Measurements from ENCODE around the gene TEKT1. TPM values are rescaled to one million over a fixed set of nuclear protein-coding genes. Genes with fewer than 3 reads are reported as not detected.

Gene TEKT1
- total RNA-seq, 1 donor from 2014 or later, result not detected

DNA sequence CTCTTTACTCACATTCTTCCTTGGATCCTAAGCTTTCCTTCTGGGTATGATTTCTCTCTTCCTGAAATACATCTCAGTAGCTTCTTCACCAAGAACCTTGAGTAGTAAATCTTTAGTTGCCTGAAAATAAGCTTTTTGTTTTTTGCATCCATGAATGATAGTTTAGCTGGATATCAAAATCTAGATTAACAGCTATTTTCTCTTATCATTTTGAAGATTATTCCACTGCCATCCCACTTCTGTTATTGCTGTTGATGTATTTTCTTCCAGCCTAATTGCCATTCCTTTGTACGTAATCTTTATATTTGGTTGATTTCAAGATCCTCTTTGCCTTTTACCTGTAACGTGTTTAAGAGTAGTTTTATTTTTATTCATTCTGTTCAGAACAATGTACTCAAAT, 63.1 kb downstream of the TEKT1 start:
- no peaks in the 10 kb centered on the region for H3K4me1 ChIP-seq
- H3K36me3 ChIP-seq, result peaks cover 99% of the 10 kb centered on the region
- no peak for DNase-seq
- peaks cover 8% of the 10 kb centered on the region for H3K9me3 ChIP-seq
- H3K27ac ChIP-seq, result no peak overlapping the region
- no peak for ATAC-seq
- no peaks in the 10 kb centered on the region for H3K27me3 ChIP-seq
- TF ChIP-seq, protein P1, sequence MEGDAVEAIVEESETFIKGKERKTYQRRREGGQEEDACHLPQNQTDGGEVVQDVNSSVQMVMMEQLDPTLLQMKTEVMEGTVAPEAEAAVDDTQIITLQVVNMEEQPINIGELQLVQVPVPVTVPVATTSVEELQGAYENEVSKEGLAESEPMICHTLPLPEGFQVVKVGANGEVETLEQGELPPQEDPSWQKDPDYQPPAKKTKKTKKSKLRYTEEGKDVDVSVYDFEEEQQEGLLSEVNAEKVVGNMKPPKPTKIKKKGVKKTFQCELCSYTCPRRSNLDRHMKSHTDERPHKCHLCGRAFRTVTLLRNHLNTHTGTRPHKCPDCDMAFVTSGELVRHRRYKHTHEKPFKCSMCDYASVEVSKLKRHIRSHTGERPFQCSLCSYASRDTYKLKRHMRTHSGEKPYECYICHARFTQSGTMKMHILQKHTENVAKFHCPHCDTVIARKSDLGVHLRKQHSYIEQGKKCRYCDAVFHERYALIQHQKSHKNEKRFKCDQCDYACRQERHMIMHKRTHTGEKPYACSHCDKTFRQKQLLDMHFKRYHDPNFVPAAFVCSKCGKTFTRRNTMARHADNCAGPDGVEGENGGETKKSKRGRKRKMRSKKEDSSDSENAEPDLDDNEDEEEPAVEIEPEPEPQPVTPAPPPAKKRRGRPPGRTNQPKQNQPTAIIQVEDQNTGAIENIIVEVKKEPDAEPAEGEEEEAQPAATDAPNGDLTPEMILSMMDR (IDR thresholded peaks at IDR 0.05), result no peak
- intact Hi-C loops (cut with DNase I), result no loop called here
- no peak overlapping the region for H3K4me3 ChIP-seq

DNA sequence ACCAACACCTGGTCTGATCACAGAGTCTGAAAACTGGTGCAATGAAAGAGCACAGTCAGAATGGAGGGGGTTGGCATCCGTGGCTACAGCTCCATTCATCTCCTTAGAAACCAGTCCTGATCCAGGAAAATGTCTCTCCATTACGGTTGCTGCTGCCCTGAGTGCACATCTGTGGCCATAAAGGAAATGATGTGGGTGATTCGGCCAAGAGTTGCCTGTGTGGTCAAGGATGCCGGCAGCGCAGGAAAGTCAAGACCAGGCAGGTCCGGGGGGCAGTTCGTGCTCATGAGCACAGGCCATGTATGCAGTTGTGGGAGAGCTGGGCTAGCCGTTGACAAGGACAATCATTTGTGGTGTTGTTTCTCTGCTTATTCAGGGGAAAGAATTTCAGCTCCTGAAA, 69.8 kb downstream of the TEKT1 start:
- H3K27ac ChIP-seq, result no peak overlapping the region
- H3K9me3 ChIP-seq, result no peaks in the 10 kb centered on the region
- H3K36me3 ChIP-seq, result peaks cover 71% of the 10 kb centered on the region
- peaks cover 12% of the 10 kb centered on the region for H3K4me1 ChIP-seq
- no peaks in the 10 kb centered on the region for H3K27me3 ChIP-seq
- no peak for DNase-seq
- ATAC-seq, result no peak
- TF ChIP-seq, protein P1 (IDR thresholded peaks at IDR 0.05), result no peak
- no peak overlapping the region for H3K4me3 ChIP-seq
- intact Hi-C loops (cut with DNase I), result no loop called here

DNA sequence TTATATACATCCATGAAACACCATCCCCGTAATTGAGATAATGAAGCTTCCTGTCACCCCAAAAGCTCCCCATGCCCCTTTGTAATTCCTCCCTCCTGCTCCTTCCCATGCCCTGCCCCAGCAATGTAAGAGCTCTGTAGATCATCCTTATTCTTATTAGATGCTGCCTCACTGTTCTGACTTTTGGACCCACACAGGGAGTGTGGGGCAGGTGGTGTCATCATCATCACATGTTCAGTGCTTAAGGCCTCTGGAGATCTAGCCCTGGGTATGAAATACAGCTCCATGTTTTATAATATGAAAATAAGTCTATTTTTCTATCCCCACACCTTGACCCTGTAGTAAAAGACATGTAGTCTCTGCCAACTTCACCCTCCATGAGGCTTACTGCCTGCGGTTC, 73.8 kb downstream of the TEKT1 start:
- Histone ChIP-seq H3K36me3 (peaks cover 31% of the 10 kb centered on the region), H3K4me1 (peaks cover 36% of the 10 kb centered on the region), H3K27ac (no peak overlapping the region), H3K4me3 (no peak overlapping the region), H3K27me3 (no peaks in the 10 kb centered on the region), H3K9me3 (no peaks in the 10 kb centered on the region)
- DNase-seq (no peak), ATAC-seq (no peak)
- intact Hi-C loops (cut with DNase I), result no loop called here
- TF ChIP-seq, protein P1 (IDR thresholded peaks at IDR 0.05), result no peak

DNA sequence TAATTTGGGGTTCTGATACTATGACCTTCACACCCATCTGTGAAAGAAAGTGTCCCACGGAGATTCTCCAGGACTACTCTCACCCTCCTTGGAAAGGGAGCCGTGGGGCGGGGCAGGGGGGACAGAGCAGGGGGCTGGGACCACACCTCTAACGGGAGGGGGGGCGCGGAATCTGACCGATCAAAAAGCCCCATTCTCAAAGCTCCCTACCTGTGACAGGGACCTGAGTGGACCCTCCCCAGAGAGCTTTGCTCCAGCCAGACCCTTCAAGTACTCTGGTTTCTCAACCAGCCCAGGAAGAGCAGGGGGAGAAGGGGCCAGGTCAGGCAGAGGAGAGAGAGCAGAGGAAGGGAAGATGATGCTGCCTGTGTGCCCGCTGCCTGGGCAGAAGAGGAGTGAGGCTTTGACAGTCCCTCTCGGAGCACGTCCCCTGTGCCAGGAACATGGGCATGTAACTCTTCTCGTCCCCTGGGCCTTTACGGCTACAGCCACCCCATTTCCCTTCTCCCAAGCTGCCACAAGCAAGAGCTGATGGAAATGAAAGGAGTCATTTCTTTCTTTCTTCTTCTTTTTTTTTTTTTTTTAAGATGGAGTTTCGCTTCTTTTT, 75.0 kb downstream of the TEKT1 start:
- ATAC-seq (peak; percentile 23), DNase-seq (no peak)
- H3K4me1 ChIP-seq, result peaks cover 48% of the 10 kb centered on the region
- TF ChIP-seq, protein P1 (IDR thresholded peaks at IDR 0.05), result no peak
- peak overlapping the region; percentile 70 for H3K4me3 ChIP-seq
- peak overlapping the region; percentile 95 for H3K27ac ChIP-seq
- H3K27me3 ChIP-seq, result no peaks in the 10 kb centered on the region
- intact Hi-C loops (cut with DNase I), result no loop called here
- H3K9me3 ChIP-seq, result no peaks in the 10 kb centered on the region
- peaks cover 20% of the 10 kb centered on the region for H3K36me3 ChIP-seq

GRCh38 chr17:6755731-6756184, 75.8 kb downstream of the TEKT1 start, which contains the start of gene XAF1:
Gene XAF1 (plus strand): TSS chr17:6756046. CDS start chr17:6756079, 33 bp downstream.
- ATAC-seq, result peak; percentile 76
- peaks cover 48% of the 10 kb centered on the region for H3K4me1 ChIP-seq
- H3K4me3 ChIP-seq, result peak within 1 kb of the TSS; percentile 70
- DNase-seq, result peak; percentile 71
- no peaks in the 10 kb centered on the region for H3K9me3 ChIP-seq
- H3K27me3 ChIP-seq, result no peaks in the 10 kb centered on the region
- intact Hi-C loops (cut with DNase I), result no loop called here
- peaks cover 12% of the 10 kb centered on the region for H3K36me3 ChIP-seq
- H3K27ac ChIP-seq, result peak within 1 kb of the TSS; percentile 95
- TF ChIP-seq, protein P1 (IDR thresholded peaks at IDR 0.05), result no peak

Measured in upper lobe of right lung (tissue), 1 donor.